Calu3 (cell line): ENCODE measurements around the gene GFPT2. TPM values are rescaled to one million over a fixed set of nuclear protein-coding genes. Genes with fewer than 3 reads are reported as not detected.
A peak's percentile ranks its signal among the peaks of the same experiment; 100 is the strongest.

Experiments
- BruUV-seq: library from RNA; stranded (reverse); fragments of 400-500 nt; replicated peaks from 2 replicates; lab custom pipeline; 2021; lab: Mats Ljungman, UMichigan
- CTCF ChIA-PET: fragments of 300-600 bp; sonication (Branson Sonifier 250); formaldehyde crosslinking; loops from one replicate; lab custom pipeline; 2022; ENCODE audit warnings: antibody characterized with exemption; lab: Charles Lee
- DNase-seq: peaks from one replicate; pipeline ENCODE4 v3.0.0; 2022
- H3K27ac Mint-ChIP-seq: one replicate; pipeline ENCODE4 v1.8.0; 2022; ENCODE audit warnings: mixed read lengths; ENCODE audit not compliant: unreplicated experiment
- H3K27me3 Mint-ChIP-seq: one replicate; pipeline ENCODE4 v1.8.0; 2022; ENCODE audit warnings: mixed read lengths; ENCODE audit not compliant: unreplicated experiment
- H3K36me3 Mint-ChIP-seq: one replicate; pipeline ENCODE4 v1.8.0; 2022; ENCODE audit warnings: mild to moderate bottlenecking, moderate library complexity, mixed read lengths; ENCODE audit not compliant: insufficient read depth, unreplicated experiment
- H3K4me1 Mint-ChIP-seq: one replicate; pipeline ENCODE4 v1.8.0; 2022; ENCODE audit warnings: mild to moderate bottlenecking, low read depth, mixed read lengths; ENCODE audit not compliant: unreplicated experiment
- H3K4me3 Mint-ChIP-seq: one replicate; pipeline ENCODE4 v1.8.0; 2022; ENCODE audit warnings: mild to moderate bottlenecking, low read depth, moderate library complexity, mixed read lengths; ENCODE audit not compliant: unreplicated experiment
- H3K9me3 Mint-ChIP-seq: one replicate; pipeline ENCODE4 v1.8.0; 2022; ENCODE audit warnings: low read depth, mixed read lengths; ENCODE audit not compliant: unreplicated experiment
- CTCF ChIP-seq: fragments of 200-600 bp; IDR thresholded peaks from one replicate; pipeline ENCODE4 v1.8.0; 2022; ENCODE audit warnings: antibody characterized with exemption; ENCODE audit not compliant: unreplicated experiment
- intact Hi-C: fragments of 100-400 bp; cut with micrococcal nuclease; formaldehyde crosslinking; loops from one replicate; pipeline ENCODE4 v1.10.0; 2022; ENCODE audit not compliant: unreplicated experiment
- total RNA-seq: library from RNA; stranded (reverse); gene quantifications from 2 replicates; pipeline ENCODE4 v1.2.3, GENCODE V29; 2022

GFPT2 gene
- total RNA-seq, 1 experiment from 2014 or later, result not detected

- intact Hi-C loops, result loop anchor here (5.0 kb wide), 2 partner anchors 37 to 202 kb away; partner anchors contain the start of gene MAPK9
Measured at GRCh38 chr5:180329138-180329435, 24.0 kb downstream of the GFPT2 start.

GRCh38 chr5:180328296-180329137, 24.6 kb downstream of the GFPT2 start:
- DNase-seq, result peak; percentile 90
- CTCF ChIA-PET, result interaction anchor here (0.6 to 1.5 kb wide), 21 partner anchors 9 to 357 kb away, joined by 3 to 14 read pairs (median 3); partner anchors contain the start of genes GFPT2 and RASGEF1C

More at GRCh38 chr5:180329138-180329435, 24.0 kb downstream of the GFPT2 start:
- TF ChIP-seq CTCF, result no peak
- Mint-ChIP-seq H3K27me3 (peaks cover 24% of the 10 kb centered on the region), H3K4me1 (peaks cover 29% of the 10 kb centered on the region), H3K36me3 (peaks cover 5% of the 10 kb centered on the region), H3K27ac (no peak overlapping the region), H3K4me3 (no peak overlapping the region), H3K9me3 (no peaks in the 10 kb centered on the region)
- CTCF ChIA-PET, result interaction anchor here (0.6 to 1.5 kb wide), 20 partner anchors 8 to 356 kb away, joined by 3 to 14 read pairs (median 3); partner anchors contain the start of genes GFPT2 and RASGEF1C
- no peak for DNase-seq
- no TSS peak for BruUV-seq

GRCh38 chr5:180326989-180327565, 26.1 kb downstream of the GFPT2 start:
- no TSS peak for BruUV-seq
- Mint-ChIP-seq H3K9me3 (no peaks in the 10 kb centered on the region), H3K27ac (no peak overlapping the region), H3K27me3 (peaks cover 24% of the 10 kb centered on the region), H3K4me3 (no peak overlapping the region), H3K4me1 (peaks cover 19% of the 10 kb centered on the region), H3K36me3 (peaks cover 5% of the 10 kb centered on the region)
- no peak for DNase-seq
- CTCF ChIA-PET, result no interaction called here
- no peak for TF ChIP-seq CTCF
- intact Hi-C loops, result loop anchor here (5.0 kb wide), 2 partner anchors 35 to 200 kb away; partner anchors contain the start of gene MAPK9

More at GRCh38 chr5:180328296-180329137, 24.6 kb downstream of the GFPT2 start:
- no peak overlapping the region for H3K27ac Mint-ChIP-seq
- TF ChIP-seq CTCF, result peak; percentile 92
- H3K4me3 Mint-ChIP-seq, result no peak overlapping the region
- H3K36me3 Mint-ChIP-seq, result peaks cover 5% of the 10 kb centered on the region
- BruUV-seq, result no TSS peak
- peaks cover 24% of the 10 kb centered on the region for H3K4me1 Mint-ChIP-seq
- intact Hi-C loops, result loop anchor here (5.0 kb wide), 2 partner anchors 36 to 201 kb away; partner anchors contain the start of gene MAPK9
- H3K27me3 Mint-ChIP-seq, result peaks cover 24% of the 10 kb centered on the region
- no peaks in the 10 kb centered on the region for H3K9me3 Mint-ChIP-seq

GRCh38 chr5:180324601-180324950, 28.6 kb downstream of the GFPT2 start:
- Mint-ChIP-seq H3K27ac (no peak overlapping the region), H3K36me3 (no peaks in the 10 kb centered on the region), H3K4me3 (no peak overlapping the region), H3K9me3 (no peaks in the 10 kb centered on the region), H3K27me3 (peaks cover 15% of the 10 kb centered on the region), H3K4me1 (no peaks in the 10 kb centered on the region)
- no TSS peak for BruUV-seq
- intact Hi-C loops, result no loop called here
- no peak for TF ChIP-seq CTCF
- DNase-seq, result no peak
- CTCF ChIA-PET, result no interaction called here
